GM18507 (cell line): ENCODE measurements around the gene KBTBD2.
A peak's percentile ranks its signal among the peaks of the same experiment; 100 is the strongest.
"Not testable (repeated sequence)": the region's sequence is repeated elsewhere in the genome, so short reads cannot be mapped to it uniquely, and the experiment has no call there.

Experiments used
- DNase-seq: peaks from one replicate; pipeline ENCODE4 v3.0.0; 2011; ENCODE audit warnings: low read depth; ENCODE audit not compliant: insufficient read length; ENCODE audit errors: extremely low spot score
- FAIRE-seq: peaks from 2 replicates; lab custom pipeline; 2011; peaks lifted over from hg19 to GRCh38; lab: Jason Lieb, UNC

Gene KBTBD2

DNA sequence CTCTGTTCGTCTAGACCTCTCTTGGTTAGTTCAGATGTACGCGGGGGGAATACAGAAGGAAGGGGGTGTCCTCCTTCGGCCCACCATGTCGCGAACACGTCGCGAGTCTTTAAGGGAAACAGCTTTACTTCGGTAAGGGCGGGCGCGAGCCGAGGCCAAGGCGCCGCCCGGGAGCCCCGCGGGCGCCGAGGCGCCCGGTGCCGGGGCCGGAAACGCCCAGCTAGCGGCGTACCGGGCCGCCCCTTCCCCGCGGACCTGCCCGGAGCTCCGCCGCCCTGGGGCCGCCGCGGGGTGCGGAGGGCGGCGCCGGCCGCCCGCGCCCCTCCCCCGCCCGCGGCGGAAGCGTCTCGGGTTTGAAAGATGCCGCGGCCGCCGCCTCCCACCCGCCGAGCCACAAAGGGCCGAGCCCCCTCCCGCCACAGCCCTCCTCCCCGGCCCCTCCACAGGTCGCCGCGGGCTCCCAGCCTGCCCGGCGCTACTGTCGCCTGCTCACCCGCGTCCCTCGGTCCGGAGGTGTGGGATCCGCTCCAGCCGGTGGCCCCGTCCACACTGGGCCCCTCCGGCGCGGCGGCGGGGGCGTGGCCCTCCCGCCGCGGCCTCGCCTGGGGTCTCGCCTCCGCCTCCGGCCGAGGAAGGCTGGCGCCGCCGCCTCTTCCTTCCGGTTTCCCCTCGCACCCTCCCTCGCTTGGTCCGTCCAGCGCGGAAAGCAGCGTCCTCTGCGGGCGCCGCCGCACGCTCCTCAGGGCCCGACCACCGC lies at the start of gene KBTBD2:
Gene KBTBD2 (minus strand): TSS at position 718 of the 757 bp plus-strand sequence. CDS start 12,156 bp downstream, outside the sequence.
- peak; percentile 75 for FAIRE-seq
- peak; percentile 40 for DNase-seq

GRCh38 chr7:32941181-32941580 lies 49.6 kb upstream of the KBTBD2 start:
- no peak for FAIRE-seq

GRCh38 chr7:32937344-32938174 lies 46.0 kb upstream of the KBTBD2 start:
- DNase-seq: no peak
- no peak for FAIRE-seq

More at GRCh38 chr7:32941181-32941580, 49.6 kb upstream of the KBTBD2 start:
- DNase-seq: no peak

DNA sequence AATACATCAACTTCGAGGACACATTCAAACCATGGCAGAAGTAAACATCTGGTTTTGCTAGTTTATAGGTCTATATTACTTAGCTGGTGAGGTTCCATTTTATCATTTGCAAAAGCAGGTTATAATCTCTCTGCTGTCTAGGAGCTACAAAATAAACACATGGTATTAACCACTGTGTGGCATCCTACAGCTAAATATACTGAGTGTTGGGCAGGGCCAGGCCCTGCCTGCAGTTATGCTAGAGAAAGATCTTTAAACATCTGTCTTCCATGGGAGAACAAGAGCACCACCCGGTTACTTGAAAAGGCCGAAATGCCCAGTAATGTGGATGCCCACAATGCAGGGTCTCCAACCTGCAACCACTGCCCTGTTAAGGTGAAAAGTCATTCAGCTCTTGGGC lies 45.1 kb upstream of the KBTBD2 start:
- FAIRE-seq: no peak

GRCh38 chr7:32935558-32935957 lies 44.0 kb upstream of the KBTBD2 start:
- no peak for FAIRE-seq

More for the DNA sequence above, 45.1 kb upstream of the KBTBD2 start:
- DNase-seq: no peak

GRCh38 chr7:32930378-32930777 lies 38.8 kb upstream of the KBTBD2 start:
- no peak for FAIRE-seq

More at GRCh38 chr7:32935558-32935957, 44.0 kb upstream of the KBTBD2 start:
- no peak for DNase-seq

GRCh38 chr7:32929430-32930143 lies 38.0 kb upstream of the KBTBD2 start:
- FAIRE-seq (no peak), DNase-seq (no peak)

More at GRCh38 chr7:32930378-32930777, 38.8 kb upstream of the KBTBD2 start:
- DNase-seq: no peak

DNA sequence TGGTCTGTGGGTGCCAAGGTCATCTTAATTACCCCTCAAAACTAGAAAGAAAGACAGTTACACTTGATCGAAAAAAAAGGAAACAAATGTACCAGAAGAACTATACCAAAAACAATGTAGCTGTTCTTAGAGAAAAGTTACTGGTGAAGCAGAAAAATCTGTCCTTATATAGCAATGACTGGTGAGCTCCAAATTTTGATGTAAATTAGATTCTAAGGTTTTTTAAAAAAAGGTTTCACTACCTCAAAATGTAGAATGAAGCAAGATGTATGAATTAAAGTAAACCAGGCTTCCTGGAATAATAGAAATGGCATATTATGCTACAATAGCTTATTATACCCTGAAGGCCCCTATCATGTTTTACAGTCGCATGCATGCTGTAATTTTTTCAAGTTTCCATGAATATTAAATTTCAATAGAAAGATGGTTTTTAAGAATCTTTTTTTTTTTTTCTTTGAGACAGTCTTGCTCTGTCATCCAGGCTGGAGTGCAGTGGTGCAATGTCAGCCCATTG lies 37.3 kb upstream of the KBTBD2 start:
- FAIRE-seq (no peak), DNase-seq (no peak)

DNA sequence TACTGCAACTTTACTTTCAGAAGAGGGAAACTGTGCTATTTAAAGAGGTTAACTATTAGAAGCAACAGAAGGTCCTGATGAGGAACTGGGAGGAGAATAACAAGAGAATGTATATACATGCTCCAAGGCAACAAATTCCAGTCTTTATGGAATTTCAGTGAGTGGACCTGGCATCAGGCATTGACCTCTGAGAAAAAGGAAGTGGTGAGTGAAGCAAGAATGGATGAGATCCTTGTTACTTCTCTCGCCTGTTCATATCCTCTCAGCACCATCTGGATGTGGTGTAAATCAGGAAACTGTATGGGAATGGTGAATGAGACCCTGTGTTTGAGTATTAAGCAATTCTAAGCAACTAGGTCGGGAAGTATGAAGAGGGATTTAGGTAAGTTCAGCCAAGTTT lies 30.3 kb upstream of the KBTBD2 start:
- FAIRE-seq (no peak), DNase-seq (no peak)

GRCh38 chr7:32916994-32917393 lies 25.4 kb upstream of the KBTBD2 start:
- DNase-seq, FAIRE-seq: not testable (repeated sequence)

- FAIRE-seq: no peak
- DNase-seq: no peak
These were observed 24.4 kb upstream of the KBTBD2 start for GRCh38 chr7:32916006-32916405.

DNA sequence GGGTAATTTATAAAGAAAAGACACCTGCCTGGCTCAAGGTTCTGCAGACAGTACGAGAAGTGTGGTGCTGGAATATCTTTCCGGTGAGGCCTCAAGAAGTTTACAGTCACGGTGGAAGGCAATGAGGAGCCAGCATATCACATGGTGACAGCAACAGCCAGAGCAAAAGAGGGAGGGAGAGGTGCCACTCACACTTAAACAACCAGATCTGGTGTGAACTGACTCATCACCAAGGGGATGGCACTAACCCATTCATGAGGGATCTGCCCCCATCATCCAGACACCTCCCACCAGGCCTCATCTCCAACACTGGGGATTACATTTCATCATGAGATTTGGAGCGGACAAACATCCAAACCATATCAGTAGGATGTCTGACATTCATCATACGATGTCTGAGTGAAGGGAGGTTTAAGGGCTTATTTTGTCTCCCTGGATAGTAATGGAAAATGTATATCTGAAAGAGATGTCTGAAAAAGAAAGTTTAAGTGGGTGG lies 23.5 kb upstream of the KBTBD2 start:
- DNase-seq (no peak), FAIRE-seq (no peak)

GRCh38 chr7:32914184-32914583 lies 22.6 kb upstream of the KBTBD2 start:
- DNase-seq (no peak), FAIRE-seq (no peak)

GRCh38 chr7:32910195-32910594 lies 18.6 kb upstream of the KBTBD2 start:
- DNase-seq (no peak), FAIRE-seq (no peak)

- DNase-seq (no peak), FAIRE-seq (no peak)
These were observed 13.7 kb upstream of the KBTBD2 start for GRCh38 chr7:32905175-32905662.

DNA sequence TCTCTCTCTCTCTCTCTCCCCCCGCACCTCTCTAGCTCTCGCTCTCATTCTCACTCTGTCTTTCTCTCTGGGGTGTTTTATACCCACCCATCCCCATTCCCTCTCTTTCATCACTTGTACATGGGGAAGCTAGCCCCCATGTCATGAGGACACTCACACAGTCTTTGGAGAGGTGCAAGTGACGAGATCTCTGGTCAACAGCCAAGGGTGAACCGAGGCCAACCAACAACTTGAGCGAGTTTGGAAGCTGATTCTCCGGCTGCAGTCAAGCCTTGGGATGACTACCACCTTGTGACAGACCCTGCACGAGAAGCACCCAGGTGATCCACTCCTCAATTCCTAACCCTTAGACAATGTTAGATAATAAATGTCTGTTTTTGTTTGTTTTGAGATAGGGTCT lies 10.1 kb upstream of the KBTBD2 start:
- FAIRE-seq: no peak
- no peak for DNase-seq

DNA sequence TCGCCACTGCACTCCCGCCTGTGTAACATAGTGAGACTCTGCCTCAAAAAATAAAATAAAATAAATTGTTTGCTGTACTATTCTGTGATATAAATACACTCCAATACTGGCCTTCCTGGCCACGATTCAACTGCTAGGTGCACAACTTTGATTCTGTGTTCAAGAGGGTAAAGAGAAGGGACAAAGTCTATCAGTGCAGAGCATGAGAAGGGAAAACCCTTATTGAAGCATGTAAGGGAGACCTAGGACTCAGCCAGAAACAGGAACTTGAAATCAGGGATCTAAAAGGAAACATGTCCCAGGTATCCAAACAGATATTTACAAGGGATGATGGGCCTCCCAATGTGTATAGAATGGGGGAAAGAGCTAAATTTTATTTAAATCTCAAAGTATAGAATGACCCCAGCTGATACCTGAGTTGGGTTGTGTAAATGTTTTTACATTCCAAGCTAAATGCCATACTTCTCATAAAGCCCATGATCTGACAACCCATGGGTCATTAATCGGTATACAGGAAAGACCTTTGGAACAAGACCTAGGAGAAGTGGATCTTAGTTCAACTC lies 9.0 kb upstream of the KBTBD2 start:
- DNase-seq (no peak), FAIRE-seq (no peak)

DNA sequence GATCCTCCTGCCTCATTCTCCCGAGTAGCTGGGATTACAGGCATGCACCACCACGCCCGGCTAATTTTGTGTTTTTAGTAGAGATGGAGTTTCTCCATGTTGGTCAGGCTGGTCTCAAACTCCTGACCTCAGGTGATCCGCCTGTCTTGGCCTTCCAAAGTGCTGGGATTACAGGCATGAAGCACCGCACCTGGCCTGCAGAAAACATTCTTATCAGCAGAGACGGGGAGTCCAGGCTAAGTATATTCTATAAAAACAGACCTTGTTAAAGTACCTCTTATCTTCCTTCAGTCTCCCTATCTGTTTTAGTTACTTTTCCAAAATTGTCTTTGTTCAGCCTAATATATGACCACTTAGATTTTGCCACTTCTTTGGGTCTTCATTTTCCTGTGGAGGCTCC lies 5.8 kb upstream of the KBTBD2 start:
- not testable (repeated sequence) for FAIRE-seq

More for the DNA sequence above, 5.8 kb upstream of the KBTBD2 start:
- DNase-seq: not testable (repeated sequence)
